Uterine smooth muscle cell (primary cell): ENCODE measurements around the gene PAQR9. TPM values are rescaled to one million over a fixed set of nuclear protein-coding genes. Genes with fewer than 3 reads are reported as not detected.

Source experiments
- total RNA-seq: library from RNA; depleted of rRNA; stranded (reverse); fragments of >200 nt; gene quantifications from 2 replicates; pipeline ENCODE4 v1.2.3, GENCODE V29; 2014

PAQR9 gene, protein sequence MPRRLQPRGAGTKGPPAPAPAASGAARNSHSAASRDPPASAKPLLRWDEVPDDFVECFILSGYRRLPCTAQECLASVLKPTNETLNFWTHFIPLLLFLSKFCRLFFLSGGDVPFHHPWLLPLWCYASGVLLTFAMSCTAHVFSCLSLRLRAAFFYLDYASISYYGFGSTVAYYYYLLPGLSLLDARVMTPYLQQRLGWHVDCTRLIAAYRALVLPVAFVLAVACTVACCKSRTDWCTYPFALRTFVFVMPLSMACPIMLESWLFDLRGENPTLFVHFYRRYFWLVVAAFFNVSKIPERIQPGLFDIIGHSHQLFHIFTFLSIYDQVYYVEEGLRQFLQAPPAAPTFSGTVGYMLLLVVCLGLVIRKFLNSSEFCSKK
- under 0.01 TPM in 1 of 2 replicates, not detected in the other for total RNA-seq

DNA sequence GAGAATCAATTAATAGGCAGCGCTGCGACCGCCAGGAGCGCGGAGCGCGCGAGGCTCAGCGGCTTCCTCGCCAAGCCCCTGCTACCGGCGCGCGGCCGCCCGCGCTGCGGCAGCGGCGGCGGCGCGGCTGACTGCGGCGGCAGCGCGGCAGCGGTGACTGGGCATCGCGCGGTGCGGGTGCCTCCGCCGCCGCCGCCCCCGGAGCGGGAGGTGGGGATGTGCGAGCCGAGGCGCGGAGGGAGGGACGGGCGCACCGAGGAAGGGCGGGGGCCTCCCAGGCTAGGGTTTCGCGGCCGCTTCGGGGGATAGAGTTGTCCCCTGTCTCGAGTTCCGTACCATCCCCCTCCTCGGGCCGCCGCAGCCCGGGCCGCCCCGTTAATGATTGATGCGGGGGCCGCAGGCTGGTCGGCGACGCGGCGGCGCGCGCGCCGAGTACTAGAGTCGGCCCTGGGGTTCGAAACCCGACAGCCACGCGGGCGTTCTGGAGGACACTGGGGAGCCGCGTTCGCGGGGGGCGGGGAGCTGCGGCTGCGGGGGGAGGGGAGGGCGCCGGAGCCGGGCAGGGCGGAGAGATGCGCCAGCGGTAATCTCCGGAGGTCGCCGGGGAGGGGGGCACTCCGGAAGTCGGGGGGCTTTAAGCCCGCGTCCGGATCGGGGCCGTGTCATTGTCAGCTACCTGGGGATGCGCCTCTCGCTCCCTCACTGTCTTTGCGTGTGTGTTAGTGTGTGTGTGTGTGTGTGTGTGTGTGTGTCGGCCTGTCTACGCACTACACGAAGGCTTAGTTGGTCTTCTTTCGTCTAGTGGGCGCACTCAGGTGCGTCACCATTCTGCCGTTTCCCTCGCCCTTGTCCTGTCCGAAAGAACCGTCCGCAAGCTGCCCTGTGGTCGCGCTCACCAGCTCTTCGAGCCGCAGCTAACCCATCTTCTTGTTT, at the start of gene PAQR9:
Gene PAQR9 (minus strand): TSS at position 159 of the 933 bp plus-strand sequence. CDS start 338 bp downstream, outside the sequence.

DNA sequence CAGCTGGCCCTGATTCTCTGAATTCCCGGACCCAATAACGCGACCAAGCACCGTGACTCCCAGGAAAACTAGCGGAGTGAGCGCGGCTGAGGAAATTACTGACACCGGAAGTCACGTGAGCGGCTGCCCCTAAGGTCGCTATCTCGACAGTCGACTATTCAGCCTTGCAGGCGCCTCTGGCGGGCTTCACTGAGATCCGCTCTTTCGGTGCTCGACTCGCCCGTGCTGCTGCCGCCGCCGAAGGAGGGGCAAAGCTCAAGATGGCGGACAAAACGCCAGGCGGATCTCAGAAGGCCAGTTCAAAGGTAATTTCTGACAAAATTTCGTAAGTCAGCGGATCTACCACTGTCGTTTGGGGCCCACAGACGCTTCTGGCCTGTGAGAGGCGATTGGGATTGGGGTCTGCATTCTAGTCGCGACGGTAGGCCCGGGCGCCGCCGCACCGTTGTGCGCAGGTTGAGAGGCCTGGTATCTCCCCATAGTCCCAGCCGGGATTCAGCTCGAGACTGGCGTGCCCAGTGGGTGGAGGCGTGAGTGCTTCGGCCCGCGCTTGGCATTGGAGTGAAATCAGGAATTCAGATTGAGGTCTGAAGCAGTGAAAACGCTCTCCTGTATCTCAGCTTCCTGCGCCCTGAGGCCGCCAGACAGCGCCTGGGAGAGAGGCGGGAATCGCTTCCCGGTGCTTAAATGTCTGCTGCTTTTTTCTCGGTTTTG, 38.1 kb upstream of the PAQR9 start, which contains the start of gene U2SURP:
Gene U2SURP (plus strand): TSS at position 202 of the 714 bp plus-strand sequence. CDS start 59 bp downstream, at position 261.

Other genes with a start within 250 kb of the PAQR9 start
- gene TRPC1, start 239.6 kb downstream of the PAQR9 start, total RNA-seq, result 43.5 and 51.9 TPM in 2 replicates
- gene PCOLCE2, start 74.6 kb downstream of the PAQR9 start, total RNA-seq, result 16.6 and 25.4 TPM in 2 replicates
- 68.5 and 90.1 TPM in 2 replicates for gene U2SURP, start 37.9 kb upstream of the PAQR9 start, total RNA-seq
- gene CHST2, start 156.1 kb upstream of the PAQR9 start, total RNA-seq, result 13.0 and 15.4 TPM in 2 replicates